Stomach (tissue), 9 donors: ENCODE data around the gene PPM1J. TPM values are rescaled to one million over a fixed set of nuclear protein-coding genes. Genes with fewer than 3 reads are reported as not detected.

Experiments used
- DNase-seq, 2 donors: peaks; one replicate each; pipeline versions ENCODE4 v3.0.0 to v3.0.0-alpha.2; 2013 to 2019
- H3K27ac ChIP-seq, 5 donors: fragments of 200-600 bp in 4 of 5; sonication (generic) in 4 of 5; one replicate each; pipeline ENCODE4 v1.5.1; 2013 to 2019; ENCODE audit warnings: mild to moderate bottlenecking in 1 of 5, moderate library complexity in 1 of 5
- H3K27me3 ChIP-seq, 3 donors: fragments of 200-600 bp; sonication (generic); one replicate each; pipeline ENCODE4 v1.5.1; 2017 to 2019; ENCODE audit warnings: mixed run types in 1 of 3
- H3K36me3 ChIP-seq, 4 donors: fragments of 200-600 bp; sonication (generic); 1 replicate in 3 of 4; 2 replicates in 1 of 4; pipeline ENCODE4 v1.5.1; 2016 to 2019
- H3K4me1 ChIP-seq, 4 donors: fragments of 200-600 bp; sonication (generic); one replicate each; pipeline ENCODE4 v1.5.1; 2016 to 2019
- H3K4me3 ChIP-seq, 4 donors: fragments of 200-600 bp; sonication (generic) in 3 of 4; one replicate each; pipeline ENCODE4 v1.5.1; 2016 to 2019; ENCODE audit warnings: mild to moderate bottlenecking in 1 of 4
- H3K9me3 ChIP-seq, 4 donors: fragments of 200-600 bp; sonication (generic); one replicate each; pipeline ENCODE4 v1.5.1; 2016 to 2019
- EP300 ChIP-seq: sonication (generic); formaldehyde crosslinking; IDR thresholded peaks from one replicate; pipeline ENCODE4 v1.6.1; 2017; ENCODE audit warnings: antibody characterized with exemption
- POLR2A ChIP-seq, 4 donors: fragments of 450-650 bp; IDR thresholded peaks; one replicate each; pipeline ENCODE4 v1.6.1; 2016; ENCODE audit warnings: antibody characterized with exemption in 4 of 4, control low read depth in 2 of 4, mild to moderate bottlenecking in 1 of 4, moderate library complexity in 1 of 4
- POLR2AphosphoS5 ChIP-seq, 3 donors: sonication (generic); formaldehyde crosslinking; IDR thresholded peaks; one replicate each; pipeline ENCODE4 v1.6.1; 2016; ENCODE audit warnings: antibody characterized with exemption in 3 of 3
- WGBS, 5 donors: extraction: QIAGEN DNeasy Blood & Tissue Kit in 3 of 5; methylation state at CpG; one replicate each; pipeline versions ENCODE4 v1.1.5 to v1.1.7; 2013 to 2018; 5-methylcytosine and 5-hydroxymethylcytosine counted together
- intact Hi-C: fragments of 100-400 bp; cut with DNase I; formaldehyde crosslinking; loops from one replicate; pipeline ENCODE4 v1.15.1; 2023; ENCODE audit warnings: low total_unique reads
- polyA plus RNA-seq, 3 donors: library from polyadenylated mRNA; stranded (reverse); fragments of 200-250 nt; gene quantifications; one replicate each; pipeline ENCODE4 v1.2.3, GENCODE V29; 2013
- total RNA-seq, 5 donors: library from RNA; depleted of rRNA; stranded (reverse); fragments of >200 nt; gene quantifications; one replicate each; pipeline versions ENCODE4 v1.1.0 to v1.2.3, GENCODE V29; 2014 to 2016
- TF ChIP-seq, protein P1 (sequence below), 7 experiments: fragments of 450-650 bp in 4 of 7; fragments of 200-600 bp in 3 of 7; sonication (generic) in 3 of 7; IDR thresholded peaks; one replicate each; pipeline ENCODE4 v1.5.1; 2016 to 2019; ENCODE audit warnings: antibody characterized with exemption in 7 of 7, control low read depth in 2 of 7, mild to moderate bottlenecking in 1 of 7
- donor health status: healthy with polysubstance abuse.
- donor health status: Bipolar disorder and iron deficiency.
- donor health status: healthy.

Gene PPM1J
- total and polyA plus RNA-seq, 8 donors, result 0.50 to 4.0 (median 1.1) TPM; not detected in 4

DNA sequence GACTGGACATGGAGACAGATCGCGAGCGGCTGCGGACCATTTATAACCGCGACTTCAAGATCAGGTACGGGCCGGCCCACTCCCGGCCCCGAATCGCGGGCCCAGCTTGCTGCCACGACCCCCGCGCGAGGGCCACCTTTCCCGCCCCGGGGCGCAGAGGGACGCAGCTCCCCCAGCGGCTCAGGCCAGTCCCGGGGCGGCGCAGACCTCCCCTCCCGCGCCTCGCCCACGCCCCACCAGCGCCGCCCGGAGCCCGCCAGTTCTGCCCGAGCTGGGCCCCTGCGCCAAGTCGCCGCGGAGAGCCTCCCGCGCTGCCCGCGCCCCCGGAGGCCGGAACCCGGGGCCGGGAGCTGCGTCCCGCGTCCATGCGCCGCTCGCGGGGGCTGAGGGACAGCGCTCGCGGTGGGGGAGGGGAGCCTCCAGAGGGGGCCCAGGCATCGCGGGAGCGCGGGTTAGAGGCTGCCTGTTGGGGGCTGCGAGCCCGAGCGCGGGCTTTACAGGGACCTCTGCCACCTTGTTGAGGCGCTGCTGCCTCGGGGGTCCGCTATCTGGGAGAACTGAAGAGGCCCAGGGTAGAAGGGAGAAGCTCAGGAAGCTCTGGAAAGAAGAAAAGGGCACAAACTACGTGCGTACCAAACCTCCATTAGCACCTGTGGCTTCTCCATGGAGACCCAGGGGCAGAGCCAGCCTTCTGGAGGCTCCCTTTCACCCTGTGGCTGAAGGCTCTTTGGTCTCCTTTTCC lies 40.0 kb downstream of the PPM1J start:
- H3K27ac ChIP-seq, result peak overlapping the region; percentile 84 to 96 (median 95)
- WGBS, 5 donors, result 0 to 1% (median 1%) methylated on average over 14 to 68 of the region's 68 CpGs
- peak in 1 of 2 donors; percentile 86 for DNase-seq
- no peak for TF ChIP-seq POLR2A (IDR thresholded peaks at IDR 0.05)
- TF ChIP-seq, protein P1, sequence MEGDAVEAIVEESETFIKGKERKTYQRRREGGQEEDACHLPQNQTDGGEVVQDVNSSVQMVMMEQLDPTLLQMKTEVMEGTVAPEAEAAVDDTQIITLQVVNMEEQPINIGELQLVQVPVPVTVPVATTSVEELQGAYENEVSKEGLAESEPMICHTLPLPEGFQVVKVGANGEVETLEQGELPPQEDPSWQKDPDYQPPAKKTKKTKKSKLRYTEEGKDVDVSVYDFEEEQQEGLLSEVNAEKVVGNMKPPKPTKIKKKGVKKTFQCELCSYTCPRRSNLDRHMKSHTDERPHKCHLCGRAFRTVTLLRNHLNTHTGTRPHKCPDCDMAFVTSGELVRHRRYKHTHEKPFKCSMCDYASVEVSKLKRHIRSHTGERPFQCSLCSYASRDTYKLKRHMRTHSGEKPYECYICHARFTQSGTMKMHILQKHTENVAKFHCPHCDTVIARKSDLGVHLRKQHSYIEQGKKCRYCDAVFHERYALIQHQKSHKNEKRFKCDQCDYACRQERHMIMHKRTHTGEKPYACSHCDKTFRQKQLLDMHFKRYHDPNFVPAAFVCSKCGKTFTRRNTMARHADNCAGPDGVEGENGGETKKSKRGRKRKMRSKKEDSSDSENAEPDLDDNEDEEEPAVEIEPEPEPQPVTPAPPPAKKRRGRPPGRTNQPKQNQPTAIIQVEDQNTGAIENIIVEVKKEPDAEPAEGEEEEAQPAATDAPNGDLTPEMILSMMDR (IDR thresholded peaks at IDR 0.05), result peak in 1 of 7 experiments; percentile 8
- no peaks in the 10 kb centered on the region for H3K27me3 ChIP-seq
- intact Hi-C loops, result no loop called here
- H3K4me3 ChIP-seq, result peak overlapping the region; percentile 80 to 88 (median 84)
- H3K9me3 ChIP-seq, result no peaks in the 10 kb centered on the region
- peaks cover 11 to 28% (median 27%) of the 10 kb centered on the region in 4 donors for H3K4me1 ChIP-seq
- H3K36me3 ChIP-seq, result peaks cover 9 to 21% (median 19%) of the 10 kb centered on the region in 4 donors

- no peaks in the 10 kb centered on the region for H3K27me3 ChIP-seq
- TF ChIP-seq EP300 (no peak), POLR2A (IDR thresholded peaks at IDR 0.05) (no peak), POLR2AphosphoS5 (IDR thresholded peaks at IDR 0.05) (peak; percentile 36 to 66 (median 60))
- TF ChIP-seq, protein P1 (IDR thresholded peaks at IDR 0.05), result no peak
- peaks cover 15 to 27% (median 25%) of the 10 kb centered on the region in 4 donors for H3K36me3 ChIP-seq
- DNase-seq, result peak; percentile 82 to 90
- H3K27ac ChIP-seq, result peak within 1 kb of the TSS; percentile 84 to 96 (median 95)
- peaks cover 11 to 28% (median 27%) of the 10 kb centered on the region in 4 donors for H3K4me1 ChIP-seq
- peak within 1 kb of the TSS; percentile 80 to 88 (median 84) for H3K4me3 ChIP-seq
- intact Hi-C loops, result no loop called here
- no peaks in the 10 kb centered on the region for H3K9me3 ChIP-seq
- 0% methylated on average over 26 to 30 of the region's 30 CpGs for WGBS, 5 donors
These were observed 40.6 kb downstream of the PPM1J start, which contains the start of gene MOV10 for GRCh38 chr1:112674440-112674985. MOV10 (plus strand) TSS chr1:112674659; CDS start chr1:112674913, 254 bp downstream.

- WGBS, 5 donors, result 3 to 5% (median 4%) methylated on average over 18 of the region's 18 CpGs
- intact Hi-C loops, result no loop called here
- H3K27me3 ChIP-seq, result no peaks in the 10 kb centered on the region
- H3K36me3 ChIP-seq, result peaks cover 19 to 34% (median 32%) of the 10 kb centered on the region in 4 donors
- peak overlapping the region; percentile 80 to 88 (median 84) for H3K4me3 ChIP-seq
- DNase-seq, result peak in 1 of 2 donors; percentile 76
- peak overlapping the region; percentile 84 to 96 (median 95) for H3K27ac ChIP-seq
- peaks cover 11 to 28% (median 27%) of the 10 kb centered on the region in 4 donors for H3K4me1 ChIP-seq
- no peak for TF ChIP-seq POLR2A (IDR thresholded peaks at IDR 0.05)
- TF ChIP-seq, protein P1 (IDR thresholded peaks at IDR 0.05), result peak in 3 of 7 experiments; percentile 39 to 47 (median 46)
- peak in 1 of 3 donors; percentile 37 for TF ChIP-seq POLR2AphosphoS5 (IDR thresholded peaks at IDR 0.05)
- TF ChIP-seq EP300, result no peak
- no peaks in the 10 kb centered on the region for H3K9me3 ChIP-seq
These were observed 41.3 kb downstream of the PPM1J start for GRCh38 chr1:112673592-112674439.

- H3K27me3 ChIP-seq, result no peaks in the 10 kb centered on the region
- intact Hi-C loops, result no loop called here
- no peak overlapping the region for H3K4me3 ChIP-seq
- TF ChIP-seq POLR2AphosphoS5 (IDR thresholded peaks at IDR 0.05), result no peak
- no peak for TF ChIP-seq EP300
- TF ChIP-seq, protein P1 (IDR thresholded peaks at IDR 0.05), result no peak
- TF ChIP-seq POLR2A (IDR thresholded peaks at IDR 0.05), result no peak
- H3K27ac ChIP-seq, result peak overlapping the region in 2 of 5 donors; percentile 95 to 96
- no peak for DNase-seq
- 76 to 97% (median 87%) methylated on average over 1 of the region's 1 CpG for WGBS, 5 donors
- no peaks in the 10 kb centered on the region for H3K9me3 ChIP-seq
- H3K36me3 ChIP-seq, result peaks cover 27 to 44% (median 41%) of the 10 kb centered on the region in 4 donors
- peaks cover 11 to 28% (median 27%) of the 10 kb centered on the region in 4 donors for H3K4me1 ChIP-seq
These were observed 42.3 kb downstream of the PPM1J start for GRCh38 chr1:112672842-112673241.
